Left colon (tissue), 2 donors: ENCODE data around the gene OPTN. TPM values are rescaled to one million over a fixed set of nuclear protein-coding genes. Genes with fewer than 3 reads are reported as not detected.

ENCODE experiments used
- ATAC-seq: fragments of 200-7000 bp; cut with Tn5 transposase; one replicate; pipeline ENCODE4 v1.9.1; 2020; ENCODE audit warnings: mild to moderate bottlenecking, moderate library complexity
- DNase-seq, 2 donors: peaks; one replicate each; pipeline ENCODE4 v3.0.0-alpha.2; 2020
- intact Hi-C, 2 donors: fragments of 100-400 bp; cut with DNase I in 1 of 2; cut with micrococcal nuclease in 1 of 2; formaldehyde crosslinking; loops; one replicate each; pipeline versions ENCODE4 v1.11.2 to v1.14.0; 2022; cut with DNase I, micrococcal nuclease
- total RNA-seq, 2 donors: library from RNA; stranded (reverse); fragmentation: NEBNext Ultra II Directional; extraction: Animal tissue kit (Norgen Biotek cat#: 25700); gene quantifications; one replicate each; pipeline ENCODE4 v1.2.1, GENCODE V29; 2021
- donor health status: DM: no; HTN: no; CAD: no.
- donor health status: DM: yes; HTN: yes; CAD: no.

Gene OPTN
- total RNA-seq, 2 donors from 2014 or later, result 93.2 to 122 TPM

GRCh38 chr10:13161857-13162271, 61.9 kb downstream of the OPTN start:
- ATAC-seq (no peak), DNase-seq (no peak)
- intact Hi-C loops, result loop anchor here in 1 of 2 donors (10.0 kb wide), 1 partner anchor 133 kb away; no protein-coding TSS in a partner anchor

- DNase-seq (no peak), ATAC-seq (no peak)
- intact Hi-C loops, result loop anchor here in 1 of 2 donors (10.0 kb wide), 1 partner anchor 131 kb away; no protein-coding TSS in a partner anchor
Measured at GRCh38 chr10:13163859-13164258, 63.9 kb downstream of the OPTN start.

GRCh38 chr10:13165177-13165576, 65.2 kb downstream of the OPTN start:
- DNase-seq (no peak), ATAC-seq (no peak)
- intact Hi-C loops, result loop anchor here in 1 of 2 donors (10.0 kb wide), 1 partner anchor 130 kb away; no protein-coding TSS in a partner anchor

GRCh38 chr10:13167568-13167967, 67.6 kb downstream of the OPTN start:
- no peak for ATAC-seq
- DNase-seq, result no peak
- intact Hi-C loops, result loop anchor here in 1 of 2 donors (10.0 kb wide), 1 partner anchor 127 kb away; no protein-coding TSS in a partner anchor

GRCh38 chr10:13168781-13169180, 68.8 kb downstream of the OPTN start:
- no peak for ATAC-seq
- intact Hi-C loops, result loop anchor here in 1 of 2 donors (10.0 kb wide), 1 partner anchor 126 kb away; no protein-coding TSS in a partner anchor

GRCh38 chr10:13173616-13174015, 73.7 kb downstream of the OPTN start:
- ATAC-seq, result no peak

More at GRCh38 chr10:13168781-13169180, 68.8 kb downstream of the OPTN start:
- no peak for DNase-seq

GRCh38 chr10:13180788-13181187, 80.8 kb downstream of the OPTN start:
- no peak for DNase-seq
- no peak for ATAC-seq
- intact Hi-C loops, result no loop called here

More at GRCh38 chr10:13173616-13174015, 73.7 kb downstream of the OPTN start:
- DNase-seq, result no peak
- intact Hi-C loops, result no loop called here

- intact Hi-C loops, result no loop called here
- no peak for ATAC-seq
- no peak for DNase-seq
Measured at GRCh38 chr10:13182424-13182823, 82.5 kb downstream of the OPTN start.

GRCh38 chr10:13183625-13184024, 83.7 kb downstream of the OPTN start:
- ATAC-seq (no peak), DNase-seq (no peak)
- intact Hi-C loops, result no loop called here

- no peak for ATAC-seq
- DNase-seq, result no peak
- intact Hi-C loops, result no loop called here
Measured at GRCh38 chr10:13184276-13184675, 84.3 kb downstream of the OPTN start.

GRCh38 chr10:13184730-13185514, 85.0 kb downstream of the OPTN start:
- intact Hi-C loops, result no loop called here
- no peak for ATAC-seq
- no peak for DNase-seq

- ATAC-seq, result no peak
- intact Hi-C loops, result no loop called here
- no peak for DNase-seq
Measured at GRCh38 chr10:13187135-13187534, 87.2 kb downstream of the OPTN start.

Other genes with a start within 250 kb of the OPTN start
- 1 to 10 TPM; 1.0 to 4.0 TPM for gene CCDC3, start 98.5 kb upstream of the OPTN start, total RNA-seq
- 1 to 10 TPM; 1.9 to 5.0 TPM for gene MCM10, start 61.4 kb downstream of the OPTN start, total RNA-seq
- gene UCMA, start 134.2 kb downstream of the OPTN start, total RNA-seq, result not detected
- 10 to 100 TPM; 50.0 to 91.5 TPM for gene PHYH, start 199.9 kb downstream of the OPTN start, total RNA-seq
- gene SEPHS1, start 248.1 kb downstream of the OPTN start, total RNA-seq, result 10 to 100 TPM; 33.4 to 37.4 TPM